ENCODE measurements around the gene RREB1.

RREB1 gene

DNA sequence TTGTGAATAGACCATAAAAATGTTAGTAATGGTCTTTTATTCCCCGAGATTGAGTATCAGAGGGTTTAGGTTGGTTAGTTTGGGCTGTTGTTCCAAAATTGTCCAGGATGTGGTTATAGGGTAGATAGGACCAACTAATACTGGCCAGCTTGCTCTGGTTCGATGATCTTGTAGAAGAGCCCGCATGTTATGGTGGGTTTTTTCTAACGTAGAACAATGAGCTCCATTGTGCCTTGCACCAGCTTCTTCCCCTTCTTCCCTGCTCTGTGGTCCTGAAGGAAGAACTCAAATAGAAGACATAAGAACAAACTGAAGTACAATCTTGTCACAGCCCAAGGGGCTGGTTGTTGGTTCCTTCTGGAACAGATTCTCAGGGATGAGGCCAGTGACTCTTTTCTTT, 70.5 kb downstream of the RREB1 start:
- no peak overlapping the region for H3K27ac ChIP-seq

GRCh38 chr6:7180751-7181150, 73.0 kb downstream of the RREB1 start:
- H3K27ac ChIP-seq = no peak overlapping the region
- TF ChIP-seq, protein P1, sequence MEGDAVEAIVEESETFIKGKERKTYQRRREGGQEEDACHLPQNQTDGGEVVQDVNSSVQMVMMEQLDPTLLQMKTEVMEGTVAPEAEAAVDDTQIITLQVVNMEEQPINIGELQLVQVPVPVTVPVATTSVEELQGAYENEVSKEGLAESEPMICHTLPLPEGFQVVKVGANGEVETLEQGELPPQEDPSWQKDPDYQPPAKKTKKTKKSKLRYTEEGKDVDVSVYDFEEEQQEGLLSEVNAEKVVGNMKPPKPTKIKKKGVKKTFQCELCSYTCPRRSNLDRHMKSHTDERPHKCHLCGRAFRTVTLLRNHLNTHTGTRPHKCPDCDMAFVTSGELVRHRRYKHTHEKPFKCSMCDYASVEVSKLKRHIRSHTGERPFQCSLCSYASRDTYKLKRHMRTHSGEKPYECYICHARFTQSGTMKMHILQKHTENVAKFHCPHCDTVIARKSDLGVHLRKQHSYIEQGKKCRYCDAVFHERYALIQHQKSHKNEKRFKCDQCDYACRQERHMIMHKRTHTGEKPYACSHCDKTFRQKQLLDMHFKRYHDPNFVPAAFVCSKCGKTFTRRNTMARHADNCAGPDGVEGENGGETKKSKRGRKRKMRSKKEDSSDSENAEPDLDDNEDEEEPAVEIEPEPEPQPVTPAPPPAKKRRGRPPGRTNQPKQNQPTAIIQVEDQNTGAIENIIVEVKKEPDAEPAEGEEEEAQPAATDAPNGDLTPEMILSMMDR (conservative IDR thresholded peaks at IDR 0.05) = no peak

More for the DNA sequence above, 70.5 kb downstream of the RREB1 start:
- TF ChIP-seq, protein P1 (conservative IDR thresholded peaks at IDR 0.05) = no peak

DNA sequence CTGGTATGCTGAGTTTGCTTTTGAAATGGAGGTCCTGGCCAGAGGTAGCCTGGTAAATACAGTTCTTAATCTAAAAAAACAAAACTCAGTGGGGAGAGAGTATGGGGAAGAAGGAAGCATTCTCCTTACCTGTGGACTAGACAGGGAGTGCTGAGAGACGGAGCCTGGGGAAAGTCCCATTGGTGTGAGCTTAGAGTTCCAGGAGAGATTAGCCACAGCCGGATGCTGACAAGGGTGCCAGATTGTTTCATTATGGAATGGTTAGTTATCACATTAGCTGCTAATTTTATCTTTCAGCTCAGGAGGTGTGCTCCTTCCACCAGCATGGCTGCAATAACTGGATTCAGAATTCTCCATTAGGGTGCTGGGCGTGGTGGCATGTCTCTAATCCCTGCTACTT, 75.9 kb downstream of the RREB1 start:
- H3K27ac ChIP-seq = no peak overlapping the region
- TF ChIP-seq, protein P1 (conservative IDR thresholded peaks at IDR 0.05) = no peak

- TF ChIP-seq, protein P1 (conservative IDR thresholded peaks at IDR 0.05) = no peak
- H3K27ac ChIP-seq = no peak overlapping the region
Measured at GRCh38 chr6:7184502-7184901, 76.7 kb downstream of the RREB1 start.

DNA sequence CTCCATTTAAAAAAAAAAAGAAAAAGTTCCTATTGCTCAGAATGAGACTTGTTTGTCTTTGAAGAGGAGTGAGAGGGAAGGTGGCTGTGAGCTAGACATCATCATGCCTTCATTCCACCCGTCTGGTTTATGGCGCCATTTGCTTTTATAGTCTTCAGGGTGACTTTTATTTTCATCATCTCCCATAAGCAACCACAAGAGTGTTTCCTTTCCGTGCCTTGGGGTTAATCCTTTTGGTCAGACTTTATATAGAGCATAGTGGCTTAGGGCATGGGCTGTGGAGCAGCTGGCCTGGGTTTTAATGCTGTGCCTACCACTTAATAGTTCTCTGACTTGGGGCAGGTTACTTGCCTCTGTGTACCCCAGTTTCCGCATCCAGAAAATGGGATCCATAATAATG, 77.8 kb downstream of the RREB1 start:
- no peak overlapping the region for H3K27ac ChIP-seq
- TF ChIP-seq, protein P1 (conservative IDR thresholded peaks at IDR 0.05) = no peak

GRCh38 chr6:7188492-7188891, 80.7 kb downstream of the RREB1 start:
- TF ChIP-seq, protein P1 (conservative IDR thresholded peaks at IDR 0.05) = no peak
- H3K27ac ChIP-seq = no peak overlapping the region

DNA sequence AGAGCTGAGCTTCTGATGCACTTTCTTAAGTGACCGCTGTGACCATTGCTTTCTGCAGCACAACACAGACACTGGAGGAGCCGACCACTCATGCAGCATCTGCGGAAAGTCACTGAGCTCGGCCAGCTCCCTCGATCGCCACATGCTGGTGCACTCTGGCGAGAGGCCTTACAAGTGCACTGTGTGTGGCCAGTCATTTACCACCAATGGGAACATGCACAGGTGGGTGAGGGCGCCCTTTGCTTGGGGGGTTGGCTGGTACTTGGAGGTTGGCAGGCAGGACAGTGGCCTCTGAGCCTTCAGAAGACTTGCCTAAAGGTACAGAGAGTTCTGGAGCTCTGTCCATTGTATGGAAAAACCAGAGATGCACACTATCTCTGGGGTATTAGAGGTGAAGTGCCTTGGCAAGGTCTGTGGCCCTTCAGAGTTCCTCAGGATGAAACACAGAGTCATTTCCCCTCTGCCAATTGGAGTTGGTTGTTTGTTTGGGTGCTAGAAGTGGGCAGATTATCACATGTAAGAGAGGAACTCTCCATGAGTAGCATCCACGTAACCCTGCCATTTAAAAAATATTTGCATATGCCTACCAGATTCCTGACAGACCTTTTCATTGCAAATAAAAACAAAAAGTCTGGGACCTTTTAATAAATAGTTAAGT, 81.5 kb downstream of the RREB1 start:
- TF ChIP-seq, protein P1 (conservative IDR thresholded peaks at IDR 0.05) = no peak
- no peak overlapping the region for H3K27ac ChIP-seq

Data from VCaP (cell line).